ENCODE data around the gene SLC39A6.
"Not testable (repeated sequence)": the region's sequence is repeated elsewhere in the genome, so short reads cannot be mapped to it uniquely, and the experiment has no call there.

The SLC39A6 gene

DNA sequence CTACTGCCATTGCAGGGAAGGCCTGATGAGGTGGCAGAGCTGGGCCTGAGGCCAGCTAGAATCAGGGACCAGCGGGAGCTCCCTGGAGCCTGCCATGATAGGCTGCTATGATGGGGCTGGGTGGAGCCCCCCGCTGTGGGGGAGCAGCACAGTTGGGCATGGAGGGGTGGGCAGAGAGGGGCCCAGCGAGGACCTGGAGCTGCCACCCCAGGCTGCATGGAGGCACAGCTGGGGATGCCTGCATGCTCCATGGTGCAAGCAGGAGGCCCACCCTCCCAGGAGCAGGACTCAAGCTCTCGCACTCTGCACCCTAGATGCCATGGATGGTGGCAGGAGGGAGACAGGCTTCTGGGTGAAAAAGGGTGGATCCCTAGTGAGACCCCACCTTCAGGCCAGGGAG lies 43.9 kb downstream of the SLC39A6 start:
- no peak for TF ChIP-seq EZH2phosphoT487 (IDR thresholded peaks at IDR 0.05; ENCODE audit: borderline replicate concordance)
- TF ChIP-seq, protein P1, sequence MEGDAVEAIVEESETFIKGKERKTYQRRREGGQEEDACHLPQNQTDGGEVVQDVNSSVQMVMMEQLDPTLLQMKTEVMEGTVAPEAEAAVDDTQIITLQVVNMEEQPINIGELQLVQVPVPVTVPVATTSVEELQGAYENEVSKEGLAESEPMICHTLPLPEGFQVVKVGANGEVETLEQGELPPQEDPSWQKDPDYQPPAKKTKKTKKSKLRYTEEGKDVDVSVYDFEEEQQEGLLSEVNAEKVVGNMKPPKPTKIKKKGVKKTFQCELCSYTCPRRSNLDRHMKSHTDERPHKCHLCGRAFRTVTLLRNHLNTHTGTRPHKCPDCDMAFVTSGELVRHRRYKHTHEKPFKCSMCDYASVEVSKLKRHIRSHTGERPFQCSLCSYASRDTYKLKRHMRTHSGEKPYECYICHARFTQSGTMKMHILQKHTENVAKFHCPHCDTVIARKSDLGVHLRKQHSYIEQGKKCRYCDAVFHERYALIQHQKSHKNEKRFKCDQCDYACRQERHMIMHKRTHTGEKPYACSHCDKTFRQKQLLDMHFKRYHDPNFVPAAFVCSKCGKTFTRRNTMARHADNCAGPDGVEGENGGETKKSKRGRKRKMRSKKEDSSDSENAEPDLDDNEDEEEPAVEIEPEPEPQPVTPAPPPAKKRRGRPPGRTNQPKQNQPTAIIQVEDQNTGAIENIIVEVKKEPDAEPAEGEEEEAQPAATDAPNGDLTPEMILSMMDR (conservative IDR thresholded peaks at IDR 0.05; ENCODE audit: low read length), result no peak
- no peaks in the 10 kb centered on the region for H3K36me3 ChIP-seq (ENCODE audit: insufficient read depth, low read length)
- no peak overlapping the region for H3K4me3 ChIP-seq (ENCODE audit: low read length, poor library complexity, severe bottlenecking)
- peaks cover 9% of the 10 kb centered on the region; the same call in 1 of the 2 replicates for H3K9me3 ChIP-seq (ENCODE audit: insufficient read depth, low read depth, low read length)
- no peak overlapping the region for H3K9ac ChIP-seq (ENCODE audit: low read depth, low read length, poor library complexity, severe bottlenecking)
- no peaks in the 10 kb centered on the region for H3K27me3 ChIP-seq (ENCODE audit: insufficient read depth, low read length, poor library complexity, severe bottlenecking)
- H3K4me1 ChIP-seq (ENCODE audit: insufficient read depth, low read length, poor library complexity, severe bottlenecking), result no peaks in the 10 kb centered on the region
- no peaks in the 10 kb centered on the region for H3K79me2 ChIP-seq (ENCODE audit: insufficient read depth, low read length)
- H3K4me2 ChIP-seq (ENCODE audit: low read depth, low read length, poor library complexity, severe bottlenecking), result no peak overlapping the region
- H3F3A ChIP-seq (ENCODE audit: low read depth), result no peaks in the 10 kb centered on the region
- H3K9me2 ChIP-seq (replicated peaks; ENCODE audit: low read depth, low read length), result no peaks in the 10 kb centered on the region
- no peak overlapping the region for H2AFZ ChIP-seq (ENCODE audit: low read length)
- H4K20me1 ChIP-seq (ENCODE audit: insufficient read depth, low read length, poor library complexity, severe bottlenecking), result no peaks in the 10 kb centered on the region

DNA sequence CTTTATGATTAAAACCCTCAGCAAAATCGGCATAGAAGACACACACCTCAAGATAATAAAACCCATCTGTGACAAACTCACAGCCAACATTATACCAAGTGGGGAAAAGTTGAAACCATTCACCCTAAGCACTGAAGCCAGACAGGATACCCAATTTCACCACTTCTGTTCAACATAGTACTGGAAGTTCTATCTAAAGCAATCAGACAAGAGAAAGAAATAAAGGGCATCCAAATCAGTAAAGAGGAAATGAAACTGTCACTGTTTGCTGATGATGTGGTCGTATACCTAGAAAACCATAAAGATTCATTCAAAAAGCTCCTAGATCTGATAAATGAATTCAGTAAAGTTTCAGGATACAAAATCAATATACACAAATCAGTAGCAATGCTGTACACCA lies 45.4 kb downstream of the SLC39A6 start:
- H3K4me2 ChIP-seq (ENCODE audit: low read depth, low read length, poor library complexity, severe bottlenecking), result no peak overlapping the region
- peaks cover 9% of the 10 kb centered on the region; the same call in 1 of the 2 replicates for H3K9me3 ChIP-seq (ENCODE audit: insufficient read depth, low read depth, low read length)
- no peak overlapping the region for H3K4me3 ChIP-seq (ENCODE audit: low read length, poor library complexity, severe bottlenecking)
- H3K36me3 ChIP-seq (ENCODE audit: insufficient read depth, low read length), result no peaks in the 10 kb centered on the region
- H3K9me2 ChIP-seq (replicated peaks; ENCODE audit: low read depth, low read length), result no peaks in the 10 kb centered on the region
- no peak for TF ChIP-seq EZH2phosphoT487 (IDR thresholded peaks at IDR 0.05; ENCODE audit: borderline replicate concordance)
- TF ChIP-seq, protein P1 (conservative IDR thresholded peaks at IDR 0.05; ENCODE audit: low read length), result no peak
- no peak overlapping the region for H3K9ac ChIP-seq (ENCODE audit: low read depth, low read length, poor library complexity, severe bottlenecking)
- no peak overlapping the region for H2AFZ ChIP-seq (ENCODE audit: low read length)
- H4K20me1 ChIP-seq (ENCODE audit: insufficient read depth, low read length, poor library complexity, severe bottlenecking), result no peaks in the 10 kb centered on the region
- no peaks in the 10 kb centered on the region for H3K79me2 ChIP-seq (ENCODE audit: insufficient read depth, low read length)
- no peaks in the 10 kb centered on the region for H3K27me3 ChIP-seq (ENCODE audit: insufficient read depth, low read length, poor library complexity, severe bottlenecking)
- H3K4me1 ChIP-seq (ENCODE audit: insufficient read depth, low read length, poor library complexity, severe bottlenecking), result no peaks in the 10 kb centered on the region
- no peaks in the 10 kb centered on the region for H3F3A ChIP-seq (ENCODE audit: low read depth)

DNA sequence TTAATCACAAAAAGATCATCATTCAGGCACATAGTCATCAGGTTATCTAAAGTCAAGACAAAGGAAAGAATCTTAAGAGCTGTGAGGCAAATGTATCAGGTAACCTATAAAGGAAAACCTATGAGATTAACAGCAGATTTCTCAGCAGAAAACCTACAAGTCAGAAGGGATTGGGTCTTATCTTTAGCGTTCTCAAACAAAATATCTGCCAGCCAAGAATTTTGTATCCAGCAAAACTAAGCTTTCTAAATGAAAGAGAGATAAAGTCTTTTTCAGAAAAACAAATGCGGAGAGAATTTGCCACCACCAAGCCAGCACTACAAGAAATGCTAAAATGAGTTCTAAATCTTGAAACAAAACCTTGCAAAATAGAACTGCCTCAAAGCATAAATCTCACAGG lies 48.0 kb downstream of the SLC39A6 start:
- H3K4me1 ChIP-seq (ENCODE audit: insufficient read depth, low read length, poor library complexity, severe bottlenecking); H4K20me1 ChIP-seq (ENCODE audit: insufficient read depth, low read length, poor library complexity, severe bottlenecking); H3K79me2 ChIP-seq (ENCODE audit: insufficient read depth, low read length); H3K27me3 ChIP-seq (ENCODE audit: insufficient read depth, low read length, poor library complexity, severe bottlenecking); H3F3A ChIP-seq (ENCODE audit: low read depth); H3K9ac ChIP-seq (ENCODE audit: low read depth, low read length, poor library complexity, severe bottlenecking); H3K9me3 ChIP-seq (ENCODE audit: insufficient read depth, low read depth, low read length); H3K4me2 ChIP-seq (ENCODE audit: low read depth, low read length, poor library complexity, severe bottlenecking); H3K4me3 ChIP-seq (ENCODE audit: low read length, poor library complexity, severe bottlenecking); H2AFZ ChIP-seq (ENCODE audit: low read length); H3K9me2 ChIP-seq (replicated peaks; ENCODE audit: low read depth, low read length); H3K36me3 ChIP-seq (ENCODE audit: insufficient read depth, low read length): not testable (repeated sequence)

DNA sequence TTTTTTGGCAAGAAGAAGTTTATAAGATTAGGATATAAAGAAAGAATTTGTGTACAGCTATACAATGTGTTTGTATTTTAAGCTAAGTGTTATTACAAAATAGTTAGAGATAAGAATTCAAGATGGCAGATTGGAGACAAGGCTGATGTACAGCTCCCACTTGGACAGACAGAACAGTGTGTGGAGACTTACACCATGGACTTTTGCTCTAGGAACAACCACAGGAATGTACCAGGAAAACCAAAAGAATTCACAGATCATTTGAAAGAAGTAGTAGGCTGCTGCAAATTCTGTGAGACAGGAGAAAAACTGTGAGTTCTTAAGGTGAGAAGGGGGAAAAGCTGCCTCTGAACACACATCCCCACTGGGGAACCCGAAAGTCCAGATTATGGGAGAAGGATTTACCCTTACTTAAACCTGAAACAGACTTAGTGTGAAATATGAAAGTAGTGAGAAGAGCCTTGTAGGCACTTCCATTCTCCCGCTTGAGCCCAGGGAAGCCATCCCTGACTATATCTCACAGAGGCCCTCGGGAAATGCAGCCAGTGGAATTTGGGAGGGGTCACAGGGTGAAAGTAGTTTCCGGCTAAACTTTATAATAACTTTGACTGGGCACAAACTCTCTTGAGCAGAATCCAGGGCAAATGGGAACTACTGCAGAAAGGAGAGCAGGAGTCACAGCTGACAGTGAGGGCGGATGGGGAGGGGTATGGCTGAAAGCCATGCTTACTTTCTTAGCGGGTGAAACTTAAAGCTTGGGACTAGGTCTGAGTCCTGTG lies 50.2 kb downstream of the SLC39A6 start:
- H3K27me3 ChIP-seq (ENCODE audit: insufficient read depth, low read length, poor library complexity, severe bottlenecking), result peaks cover 5% of the 10 kb centered on the region
- no peak overlapping the region for H2AFZ ChIP-seq (ENCODE audit: low read length)
- no peak overlapping the region for H3K9ac ChIP-seq (ENCODE audit: low read depth, low read length, poor library complexity, severe bottlenecking)
- no peaks in the 10 kb centered on the region for H3K4me1 ChIP-seq (ENCODE audit: insufficient read depth, low read length, poor library complexity, severe bottlenecking)
- H3K9me3 ChIP-seq (ENCODE audit: insufficient read depth, low read depth, low read length), result peaks cover 9% of the 10 kb centered on the region; the same call in 1 of the 2 replicates
- H3F3A ChIP-seq (ENCODE audit: low read depth), result no peaks in the 10 kb centered on the region
- no peaks in the 10 kb centered on the region for H3K9me2 ChIP-seq (replicated peaks; ENCODE audit: low read depth, low read length)
- no peak for TF ChIP-seq EZH2phosphoT487 (IDR thresholded peaks at IDR 0.05; ENCODE audit: borderline replicate concordance)
- TF ChIP-seq, protein P1 (conservative IDR thresholded peaks at IDR 0.05; ENCODE audit: low read length), result no peak
- no peak overlapping the region for H3K4me2 ChIP-seq (ENCODE audit: low read depth, low read length, poor library complexity, severe bottlenecking)
- H3K79me2 ChIP-seq (ENCODE audit: insufficient read depth, low read length), result no peaks in the 10 kb centered on the region
- no peaks in the 10 kb centered on the region for H4K20me1 ChIP-seq (ENCODE audit: insufficient read depth, low read length, poor library complexity, severe bottlenecking)
- no peaks in the 10 kb centered on the region for H3K36me3 ChIP-seq (ENCODE audit: insufficient read depth, low read length)
- H3K4me3 ChIP-seq (ENCODE audit: low read length, poor library complexity, severe bottlenecking), result no peak overlapping the region

DNA sequence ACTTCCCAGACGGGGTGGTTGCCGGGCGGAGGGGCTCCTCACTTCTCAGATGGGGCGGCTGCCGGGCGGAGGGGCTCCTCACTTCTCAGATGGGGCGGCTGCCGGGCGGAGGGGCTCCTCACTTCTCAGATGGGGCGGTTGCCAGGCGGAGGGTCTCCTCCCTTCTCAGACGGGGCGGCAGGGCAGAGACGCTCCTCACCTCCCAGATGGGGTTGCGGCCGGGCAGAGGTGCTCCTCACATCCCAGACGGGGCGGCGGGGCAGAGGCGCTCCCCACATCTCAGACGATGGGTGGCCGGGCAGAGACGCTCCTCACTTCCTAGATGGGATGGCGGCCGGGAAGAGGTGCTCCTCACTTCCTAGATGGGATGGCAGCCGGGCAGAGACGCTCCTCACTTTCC lies 51.4 kb downstream of the SLC39A6 start:
- H3K36me3 ChIP-seq (ENCODE audit: insufficient read depth, low read length); H2AFZ ChIP-seq (ENCODE audit: low read length); H3K9me2 ChIP-seq (replicated peaks; ENCODE audit: low read depth, low read length); H3K4me3 ChIP-seq (ENCODE audit: low read length, poor library complexity, severe bottlenecking); H3F3A ChIP-seq (ENCODE audit: low read depth); H4K20me1 ChIP-seq (ENCODE audit: insufficient read depth, low read length, poor library complexity, severe bottlenecking); H3K4me2 ChIP-seq (ENCODE audit: low read depth, low read length, poor library complexity, severe bottlenecking); H3K9ac ChIP-seq (ENCODE audit: low read depth, low read length, poor library complexity, severe bottlenecking); H3K9me3 ChIP-seq (ENCODE audit: insufficient read depth, low read depth, low read length); H3K4me1 ChIP-seq (ENCODE audit: insufficient read depth, low read length, poor library complexity, severe bottlenecking); H3K79me2 ChIP-seq (ENCODE audit: insufficient read depth, low read length): not testable (repeated sequence)
- H3K27me3 ChIP-seq (ENCODE audit: insufficient read depth, low read length, poor library complexity, severe bottlenecking), result peaks cover 10% of the 10 kb centered on the region

Data from Loucy (cell line).